GM12878 (cell line): ENCODE measurements around the gene DTD1. TPM values are rescaled to one million over a fixed set of nuclear protein-coding genes. Genes with fewer than 3 reads are reported as not detected.
A peak's percentile ranks its signal among the peaks of the same experiment; 100 is the strongest.

ENCODE experiments used
- BACH1 ChIP-seq: fragments of 450-650 bp; IDR thresholded peaks from 2 replicates; pipeline ENCODE4 v1.6.1; 2017; ENCODE audit warnings: mild to moderate bottlenecking, borderline replicate concordance
- BCL11A ChIP-seq: IDR thresholded peaks from 2 replicates; pipeline ENCODE4 v1.6.1; 2011; ENCODE audit warnings: low read depth, low read length
- BRCA1 ChIP-seq: IDR thresholded peaks from 2 replicates; pipeline ENCODE4 v1.6.1; 2011; ENCODE audit warnings: low read depth, low read length, improper control_type of control experiment
- FOS ChIP-seq: IDR thresholded peaks from 3 replicates; pipeline ENCODE4 v1.6.1; 2011; ENCODE audit warnings: borderline replicate concordance; ENCODE audit not compliant: insufficient read length; ENCODE audit errors: extremely low read depth
- FOXM1 ChIP-seq: IDR thresholded peaks from 2 replicates; pipeline ENCODE4 v1.6.1; 2012; ENCODE audit warnings: low read depth, mild to moderate bottlenecking, inconsistent platforms, low read length, moderate library complexity
- GABPA ChIP-seq: IDR thresholded peaks from 2 replicates; pipeline ENCODE4 v1.6.1; 2014; ENCODE audit warnings: antibody characterized with exemption, low read depth, mild to moderate bottlenecking, inconsistent platforms
- KDM1A ChIP-seq: fragments of 200-600 bp; sonication (generic); IDR thresholded peaks from 2 replicates; pipeline ENCODE4 v1.6.1; 2016; ENCODE audit warnings: borderline replicate concordance
- MYC ChIP-seq: IDR thresholded peaks from 2 replicates; pipeline ENCODE4 v1.6.1; 2011; ENCODE audit warnings: mild to moderate bottlenecking, low read length, moderate library complexity, inconsistent platforms; ENCODE audit not compliant: insufficient read depth, insufficient replicate concordance, insufficient read length, severe bottlenecking
- NR2F1 ChIP-seq: fragments of 450-650 bp; conservative IDR thresholded peaks from 2 replicates; pipeline ENCODE4 v1.6.1; 2017; ENCODE audit warnings: mild to moderate bottlenecking
- RUNX3 ChIP-seq: IDR thresholded peaks from 2 replicates; pipeline ENCODE4 v1.6.1; 2012; ENCODE audit warnings: low read length, inconsistent platforms
- SMAD1 ChIP-seq: fragments of 450-650 bp; IDR thresholded peaks from 2 replicates; pipeline ENCODE4 v1.6.1; 2018; ENCODE audit warnings: mild to moderate bottlenecking, low read depth; ENCODE audit not compliant: partially characterized antibody
- TAF1 ChIP-seq: IDR thresholded peaks from 2 replicates; pipeline ENCODE4 v1.6.1; 2011; ENCODE audit warnings: mild to moderate bottlenecking, low read depth, low read length, borderline replicate concordance
- WRNIP1 ChIP-seq: IDR thresholded peaks from 2 replicates; pipeline ENCODE4 v1.6.1; 2011; ENCODE audit warnings: low read depth, low read length, improper control_type of control experiment, borderline replicate concordance
- polyA plus RNA-seq, 11 experiments: library from polyadenylated mRNA; depleted of rRNA in 4 of 11; unstranded in 6 of 11; stranded (reverse) in 5 of 11; fragments of >200 nt; fragmentation: Nextera tagmentation in 4 of 11; fragmentation: Illumina TruSeq in 1 of 11; extraction: Ambion mirVana in 4 of 11; extraction: Trizol in 1 of 11; gene quantifications; 1 replicate in 1 of 11; 2 replicates in 10 of 11; pipeline versions ENCODE4 v1.2.1 to v1.2.3, GENCODE V29; 2011 to 2016; ENCODE audit warnings: inconsistent platforms in 2 of 11, missing spikeins in 2 of 11, low read depth in 1 of 11
- total RNA-seq, 4 experiments: library from RNA; depleted of rRNA in 3 of 4; stranded (reverse); fragments of >200 nt in 3 of 4; fragmentation: Illumina TruSeq in 1 of 4; extraction: Trizol in 1 of 4; gene quantifications; 2 replicates each; pipeline versions ENCODE4 v1.2.1 to v1.2.3, GENCODE V29; 2013 to 2021
- TF ChIP-seq, protein P1 (sequence below): IDR thresholded peaks from 2 replicates; pipeline ENCODE4 v1.6.1; 2012; ENCODE audit warnings: mild to moderate bottlenecking, low read depth, low read length
- TF ChIP-seq, protein P2 (sequence below): fragments of 150-350 bp; IDR thresholded peaks from 2 replicates; pipeline ENCODE4 v1.6.1; 2016; ENCODE audit warnings: low read depth, low read length
- TF ChIP-seq, protein P3 (sequence below): fragments of 450-650 bp; IDR thresholded peaks from 2 replicates; pipeline ENCODE4 v1.6.1; 2016; ENCODE audit warnings: mild to moderate bottlenecking
- TF ChIP-seq, protein P4 (sequence below): IDR thresholded peaks from 2 replicates; pipeline ENCODE4 v1.6.1; 2011; ENCODE audit warnings: low read depth, low read length, improper control_type of control experiment, borderline replicate concordance

The DTD1 gene
- total and polyA plus RNA-seq, 10 of the 15 experiments (the other 5 are each of a cell fraction or from before 2014, with no cell fraction given) = 24.3 to 99.8 (median 63.3) TPM

DNA sequence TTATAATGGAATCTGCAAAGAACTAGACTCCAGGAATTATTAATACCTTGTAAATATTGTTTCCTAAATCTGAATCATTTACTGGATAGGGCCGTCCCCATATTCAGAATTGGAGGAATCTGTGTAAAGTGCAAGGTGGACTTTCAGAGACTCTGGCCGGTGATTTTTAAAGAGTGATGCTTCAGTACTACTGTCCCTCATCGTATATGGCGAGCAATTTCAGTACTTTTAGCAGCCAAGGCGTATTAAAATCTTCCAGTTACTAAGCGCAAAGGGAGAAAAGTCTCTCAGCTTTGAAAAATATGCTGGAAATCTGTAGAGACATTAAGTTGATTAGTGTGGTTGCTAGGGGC is 20.1 kb upstream of the DTD1 start (continued):
- TF ChIP-seq, protein P1, sequence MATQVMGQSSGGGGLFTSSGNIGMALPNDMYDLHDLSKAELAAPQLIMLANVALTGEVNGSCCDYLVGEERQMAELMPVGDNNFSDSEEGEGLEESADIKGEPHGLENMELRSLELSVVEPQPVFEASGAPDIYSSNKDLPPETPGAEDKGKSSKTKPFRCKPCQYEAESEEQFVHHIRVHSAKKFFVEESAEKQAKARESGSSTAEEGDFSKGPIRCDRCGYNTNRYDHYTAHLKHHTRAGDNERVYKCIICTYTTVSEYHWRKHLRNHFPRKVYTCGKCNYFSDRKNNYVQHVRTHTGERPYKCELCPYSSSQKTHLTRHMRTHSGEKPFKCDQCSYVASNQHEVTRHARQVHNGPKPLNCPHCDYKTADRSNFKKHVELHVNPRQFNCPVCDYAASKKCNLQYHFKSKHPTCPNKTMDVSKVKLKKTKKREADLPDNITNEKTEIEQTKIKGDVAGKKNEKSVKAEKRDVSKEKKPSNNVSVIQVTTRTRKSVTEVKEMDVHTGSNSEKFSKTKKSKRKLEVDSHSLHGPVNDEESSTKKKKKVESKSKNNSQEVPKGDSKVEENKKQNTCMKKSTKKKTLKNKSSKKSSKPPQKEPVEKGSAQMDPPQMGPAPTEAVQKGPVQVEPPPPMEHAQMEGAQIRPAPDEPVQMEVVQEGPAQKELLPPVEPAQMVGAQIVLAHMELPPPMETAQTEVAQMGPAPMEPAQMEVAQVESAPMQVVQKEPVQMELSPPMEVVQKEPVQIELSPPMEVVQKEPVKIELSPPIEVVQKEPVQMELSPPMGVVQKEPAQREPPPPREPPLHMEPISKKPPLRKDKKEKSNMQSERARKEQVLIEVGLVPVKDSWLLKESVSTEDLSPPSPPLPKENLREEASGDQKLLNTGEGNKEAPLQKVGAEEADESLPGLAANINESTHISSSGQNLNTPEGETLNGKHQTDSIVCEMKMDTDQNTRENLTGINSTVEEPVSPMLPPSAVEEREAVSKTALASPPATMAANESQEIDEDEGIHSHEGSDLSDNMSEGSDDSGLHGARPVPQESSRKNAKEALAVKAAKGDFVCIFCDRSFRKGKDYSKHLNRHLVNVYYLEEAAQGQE = no peak
- TF ChIP-seq TAF1 (no peak), SMAD1 (peak; percentile 5), MYC (no peak), FOXM1 (no peak), GABPA (no peak), NR2F1 (0 out of 2 replicates have a peak, but pooled peaks have one; percentile 3), FOS (no peak), WRNIP1 (no peak), RUNX3 (no peak), BCL11A (no peak), BACH1 (no peak), KDM1A (no peak), BRCA1 (no peak)
- TF ChIP-seq, protein P2, sequence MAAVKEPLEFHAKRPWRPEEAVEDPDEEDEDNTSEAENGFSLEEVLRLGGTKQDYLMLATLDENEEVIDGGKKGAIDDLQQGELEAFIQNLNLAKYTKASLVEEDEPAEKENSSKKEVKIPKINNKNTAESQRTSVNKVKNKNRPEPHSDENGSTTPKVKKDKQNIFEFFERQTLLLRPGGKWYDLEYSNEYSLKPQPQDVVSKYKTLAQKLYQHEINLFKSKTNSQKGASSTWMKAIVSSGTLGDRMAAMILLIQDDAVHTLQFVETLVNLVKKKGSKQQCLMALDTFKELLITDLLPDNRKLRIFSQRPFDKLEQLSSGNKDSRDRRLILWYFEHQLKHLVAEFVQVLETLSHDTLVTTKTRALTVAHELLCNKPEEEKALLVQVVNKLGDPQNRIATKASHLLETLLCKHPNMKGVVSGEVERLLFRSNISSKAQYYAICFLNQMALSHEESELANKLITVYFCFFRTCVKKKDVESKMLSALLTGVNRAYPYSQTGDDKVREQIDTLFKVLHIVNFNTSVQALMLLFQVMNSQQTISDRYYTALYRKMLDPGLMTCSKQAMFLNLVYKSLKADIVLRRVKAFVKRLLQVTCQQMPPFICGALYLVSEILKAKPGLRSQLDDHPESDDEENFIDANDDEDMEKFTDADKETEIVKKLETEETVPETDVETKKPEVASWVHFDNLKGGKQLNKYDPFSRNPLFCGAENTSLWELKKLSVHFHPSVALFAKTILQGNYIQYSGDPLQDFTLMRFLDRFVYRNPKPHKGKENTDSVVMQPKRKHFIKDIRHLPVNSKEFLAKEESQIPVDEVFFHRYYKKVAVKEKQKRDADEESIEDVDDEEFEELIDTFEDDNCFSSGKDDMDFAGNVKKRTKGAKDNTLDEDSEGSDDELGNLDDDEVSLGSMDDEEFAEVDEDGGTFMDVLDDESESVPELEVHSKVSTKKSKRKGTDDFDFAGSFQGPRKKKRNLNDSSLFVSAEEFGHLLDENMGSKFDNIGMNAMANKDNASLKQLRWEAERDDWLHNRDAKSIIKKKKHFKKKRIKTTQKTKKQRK = no peak
- TF ChIP-seq, protein P3, sequence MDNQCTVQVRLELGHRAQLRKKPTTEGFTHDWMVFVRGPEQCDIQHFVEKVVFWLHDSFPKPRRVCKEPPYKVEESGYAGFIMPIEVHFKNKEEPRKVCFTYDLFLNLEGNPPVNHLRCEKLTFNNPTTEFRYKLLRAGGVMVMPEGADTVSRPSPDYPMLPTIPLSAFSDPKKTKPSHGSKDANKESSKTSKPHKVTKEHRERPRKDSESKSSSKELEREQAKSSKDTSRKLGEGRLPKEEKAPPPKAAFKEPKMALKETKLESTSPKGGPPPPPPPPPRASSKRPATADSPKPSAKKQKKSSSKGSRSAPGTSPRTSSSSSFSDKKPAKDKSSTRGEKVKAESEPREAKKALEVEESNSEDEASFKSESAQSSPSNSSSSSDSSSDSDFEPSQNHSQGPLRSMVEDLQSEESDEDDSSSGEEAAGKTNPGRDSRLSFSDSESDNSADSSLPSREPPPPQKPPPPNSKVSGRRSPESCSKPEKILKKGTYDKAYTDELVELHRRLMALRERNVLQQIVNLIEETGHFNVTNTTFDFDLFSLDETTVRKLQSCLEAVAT = no peak
- TF ChIP-seq, protein P4, sequence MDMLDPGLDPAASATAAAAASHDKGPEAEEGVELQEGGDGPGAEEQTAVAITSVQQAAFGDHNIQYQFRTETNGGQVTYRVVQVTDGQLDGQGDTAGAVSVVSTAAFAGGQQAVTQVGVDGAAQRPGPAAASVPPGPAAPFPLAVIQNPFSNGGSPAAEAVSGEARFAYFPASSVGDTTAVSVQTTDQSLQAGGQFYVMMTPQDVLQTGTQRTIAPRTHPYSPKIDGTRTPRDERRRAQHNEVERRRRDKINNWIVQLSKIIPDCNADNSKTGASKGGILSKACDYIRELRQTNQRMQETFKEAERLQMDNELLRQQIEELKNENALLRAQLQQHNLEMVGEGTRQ = no peak
